Heart left ventricle (tissue), 13 donors: ENCODE measurements around the gene YIF1A.

Source experiments
- CTCF ChIP-seq, 12 donors: fragments of 200-600 bp; sonication (generic) in 4 of 12; IDR thresholded peaks; one replicate each; pipeline versions ENCODE4 v1.5.0 to v1.8.0; 2018 to 2022; ENCODE audit warnings: antibody characterized with exemption in 12 of 12, mild to moderate bottlenecking in 5 of 12
- POLR2A ChIP-seq, 2 donors: fragments of 450-650 bp; IDR thresholded peaks; one replicate each; pipeline ENCODE4 v1.6.1; 2017; ENCODE audit warnings: antibody characterized with exemption in 2 of 2, mild to moderate bottlenecking in 2 of 2, moderate library complexity in 2 of 2
- donor health status: ischemic (EF 13 %, LVEDD 7.1; RV severe dilation, severe dysfunction).
- donor health status: DM: no; HTN: yes; CAD: no.
- donor health status: DM: no; HTN: no; CAD: no.
- donor health status: ischemic (EF 25% LVEDD 6.9; RV normal size, moderate dysfunction).
- donor health status: ischemic (EF 25% LVEDD 5.7; RV mildly dilated, moderate dysfunction).
- donor health status: ischemic (EF 35%, LVEDD 5.7; RV mildly dilated, moderate dysfunction).
- donor health status: nonischemic (EF 11% LVEDD 7.7; RV severe dilation, severe dysfunction).
- donor health status: DM: yes; HTN: yes; CAD: no.
- donor health status: PGD.
- donor health status: ischemic (EF 29% LVEDD 5.4; RV normal size, mild dysfunction).
- donor health status: nonischemic (EF 23%, LVEDD 6.1; RV moderate dilation, normal function).

GRCh38 chr11:66284526-66285078 lies 4.3 kb downstream of the YIF1A start:
- no peak for TF ChIP-seq CTCF (IDR thresholded peaks at IDR 0.05)
- no peak for TF ChIP-seq POLR2A (IDR thresholded peaks at IDR 0.05)
